ENCODE data around the gene POLA1.

The POLA1 gene

GRCh38 chrX:24877854-24878650 is 184.3 kb downstream of the POLA1 start:
- no peak for DNase-seq

GRCh38 chrX:24879679-24880078 is 186.0 kb downstream of the POLA1 start:
- no peak for DNase-seq

- no peak for DNase-seq
Measured at GRCh38 chrX:24886916-24887315, 193.2 kb downstream of the POLA1 start.

GRCh38 chrX:24890677-24891076 is 197.0 kb downstream of the POLA1 start:
- no peak for DNase-seq

- DNase-seq = no peak
Measured at GRCh38 chrX:24899391-24899790, 205.7 kb downstream of the POLA1 start.

GRCh38 chrX:24900234-24900633 is 206.5 kb downstream of the POLA1 start:
- DNase-seq = no peak

- DNase-seq = peak; percentile 64
Measured at GRCh38 chrX:24902806-24903205, 209.1 kb downstream of the POLA1 start.

- DNase-seq = no peak
Measured at GRCh38 chrX:24918715-24919114, 225.0 kb downstream of the POLA1 start.

- no peak for DNase-seq
Measured at GRCh38 chrX:24920769-24921168, 227.1 kb downstream of the POLA1 start.

GRCh38 chrX:24925430-24925829 is 231.7 kb downstream of the POLA1 start:
- DNase-seq = no peak

GRCh38 chrX:24927372-24927771 is 233.7 kb downstream of the POLA1 start:
- DNase-seq = no peak

GRCh38 chrX:24928114-24928513 is 234.4 kb downstream of the POLA1 start:
- no peak for DNase-seq

- DNase-seq = no peak
Measured at GRCh38 chrX:24934279-24934678, 240.6 kb downstream of the POLA1 start.

- DNase-seq = no peak
Measured at GRCh38 chrX:24945009-24945408, 251.3 kb downstream of the POLA1 start.

- no peak for DNase-seq
Measured at GRCh38 chrX:24946369-24946768, 252.7 kb downstream of the POLA1 start.

GRCh38 chrX:24954732-24955131 is 261.0 kb downstream of the POLA1 start:
- DNase-seq = no peak

GRCh38 chrX:24955372-24955930 is 261.7 kb downstream of the POLA1 start:
- no peak for DNase-seq

- peak; percentile 3 for DNase-seq
Measured at GRCh38 chrX:24956828-24957227, 263.1 kb downstream of the POLA1 start.

GRCh38 chrX:24961809-24962208 is 268.1 kb downstream of the POLA1 start:
- DNase-seq = no peak

GRCh38 chrX:24963823-24964222 is 270.1 kb downstream of the POLA1 start:
- DNase-seq = peak; percentile 27

GRCh38 chrX:24965372-24965771 is 271.7 kb downstream of the POLA1 start:
- no peak for DNase-seq

GRCh38 chrX:24969812-24970211 is 276.1 kb downstream of the POLA1 start:
- no peak for DNase-seq

- peak; percentile 36 for DNase-seq
Measured at GRCh38 chrX:24979081-24979480, 285.4 kb downstream of the POLA1 start.

GRCh38 chrX:24981030-24981429 is 287.3 kb downstream of the POLA1 start:
- no peak for DNase-seq
